HG03442 (cell line): ENCODE results near the gene BST2.

Experiments
- ATAC-seq: cut with Tn5 transposase; IDR thresholded peaks from one replicate; pipeline ENCODE4 v1.9.1; 2021; ENCODE audit warnings: mild to moderate bottlenecking, moderate library complexity; ENCODE audit not compliant: unreplicated experiment

Gene BST2

DNA sequence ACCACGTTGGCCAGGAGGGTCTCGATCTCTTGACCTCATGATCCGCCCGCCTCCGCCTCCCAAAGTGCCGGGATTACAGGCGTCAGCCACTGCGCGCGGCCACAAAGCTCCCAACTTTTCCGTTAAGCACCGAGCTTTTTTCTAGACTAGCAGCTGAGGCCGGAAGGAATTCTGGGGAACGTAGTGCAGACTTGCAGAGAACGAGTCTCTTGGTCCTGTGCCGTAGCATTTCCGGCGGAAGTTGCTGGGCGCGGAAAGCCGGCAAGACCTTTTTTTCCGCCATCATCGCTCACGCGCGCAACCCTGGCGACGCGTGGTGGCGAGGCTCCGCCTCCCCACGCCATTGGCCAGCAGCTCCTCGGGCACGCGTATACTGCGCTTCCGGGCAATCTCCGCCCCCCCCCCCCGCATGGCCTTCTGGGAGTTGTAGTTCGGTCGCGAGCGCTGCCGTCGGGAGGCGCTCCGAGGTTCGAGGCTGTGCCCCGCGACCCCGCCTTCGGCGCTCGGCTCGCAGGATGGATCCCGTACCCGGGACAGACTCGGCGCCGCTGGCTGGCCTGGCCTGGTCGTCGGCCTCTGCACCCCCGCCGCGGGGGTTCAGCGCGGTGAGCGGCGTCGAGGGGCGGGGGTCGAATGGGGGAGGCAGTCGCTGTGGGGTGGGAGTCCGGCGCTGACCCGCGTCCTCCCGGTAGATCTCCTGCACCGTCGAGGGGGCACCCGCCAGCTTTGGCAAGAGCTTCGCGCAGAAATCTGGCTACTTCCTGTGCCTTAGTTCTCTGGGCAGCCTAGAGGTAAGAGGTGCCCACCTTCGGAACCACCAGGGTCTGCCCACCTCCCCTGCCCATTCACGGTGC, 14.4 kb upstream of the BST2 start, which contains the start of gene MVB12A:
Gene MVB12A (plus strand): TSS at position 427 of the 854 bp plus-strand sequence. CDS start 89 bp downstream, at position 516.
- ATAC-seq: peak; percentile 86

DNA sequence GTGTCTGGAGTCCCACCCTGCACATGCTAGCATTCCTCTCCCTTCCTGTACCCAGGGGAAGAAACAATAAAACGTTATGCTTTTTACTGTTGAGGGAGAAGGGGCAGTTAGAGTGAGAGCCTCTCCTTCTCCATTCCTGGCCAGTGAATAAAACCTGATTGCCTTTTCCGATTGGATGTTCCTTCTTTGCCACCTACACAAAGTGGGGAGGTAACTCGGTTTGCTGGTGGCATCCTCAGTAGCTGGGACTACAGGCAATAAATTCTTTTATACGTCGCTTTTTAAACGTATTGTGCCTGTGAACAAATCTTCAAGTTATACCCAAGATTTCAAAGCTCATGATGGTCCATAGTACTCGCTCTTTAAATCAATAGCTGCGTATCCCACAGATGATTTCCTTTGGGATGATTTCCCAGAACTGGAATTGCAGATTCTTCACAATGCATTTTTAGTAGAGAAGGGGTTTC, 13.8 kb upstream of the BST2 start:
- no peak for ATAC-seq

GRCh38 chr19:17418710-17419109, 13.3 kb upstream of the BST2 start:
- no peak for ATAC-seq

- no peak for ATAC-seq
These were observed 9.7 kb upstream of the BST2 start for GRCh38 chr19:17415121-17415520.

DNA sequence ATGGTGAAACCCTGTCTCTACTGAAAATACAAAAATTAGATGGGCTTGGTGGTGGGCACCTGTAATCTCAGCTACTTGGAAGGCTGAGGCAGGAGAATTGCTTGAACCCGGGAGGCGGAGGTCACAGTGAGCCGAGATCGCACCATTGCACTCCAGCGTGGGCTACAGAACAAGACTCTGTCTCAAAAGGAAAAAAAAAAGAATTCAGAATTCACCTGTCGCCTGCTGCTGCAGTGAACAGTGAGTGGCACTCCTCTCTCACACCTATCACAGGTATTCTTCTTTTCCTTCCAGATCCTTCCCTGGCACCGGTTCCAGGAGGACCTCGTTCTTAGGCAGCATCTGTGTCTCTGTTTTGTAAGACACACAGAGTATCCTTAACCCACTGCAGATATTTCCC, 8.7 kb upstream of the BST2 start:
- no peak for ATAC-seq

DNA sequence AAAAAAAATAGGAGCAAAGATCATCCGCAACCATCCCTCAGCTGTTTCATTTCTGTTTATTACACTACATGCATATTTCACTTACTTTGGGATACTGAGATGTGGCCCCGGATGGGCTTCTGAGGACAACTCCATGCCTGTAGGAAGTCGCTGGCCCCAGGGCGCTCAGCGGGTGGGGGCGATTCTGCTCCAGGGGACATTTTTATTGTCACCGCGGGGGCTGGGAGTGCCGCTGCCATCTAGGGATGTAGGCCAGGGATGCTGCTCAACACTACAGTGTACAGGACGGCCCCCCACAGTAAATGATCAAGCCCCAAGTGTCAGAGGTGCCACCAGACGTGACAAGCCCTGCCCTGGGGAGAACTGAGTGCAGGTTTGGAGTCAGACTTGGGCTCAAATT, 6.4 kb upstream of the BST2 start:
- ATAC-seq: no peak

GRCh38 chr19:17409990-17410389, 4.6 kb upstream of the BST2 start:
- no peak for ATAC-seq

GRCh38 chr19:17406887-17407196, 1.4 kb upstream of the BST2 start:
- no peak for ATAC-seq

- ATAC-seq: peak; percentile 16
These were observed 836 bp upstream of the BST2 start for GRCh38 chr19:17406046-17406886.

- ATAC-seq: no peak
These were observed 695 bp downstream of the BST2 start for GRCh38 chr19:17404621-17405249.

DNA sequence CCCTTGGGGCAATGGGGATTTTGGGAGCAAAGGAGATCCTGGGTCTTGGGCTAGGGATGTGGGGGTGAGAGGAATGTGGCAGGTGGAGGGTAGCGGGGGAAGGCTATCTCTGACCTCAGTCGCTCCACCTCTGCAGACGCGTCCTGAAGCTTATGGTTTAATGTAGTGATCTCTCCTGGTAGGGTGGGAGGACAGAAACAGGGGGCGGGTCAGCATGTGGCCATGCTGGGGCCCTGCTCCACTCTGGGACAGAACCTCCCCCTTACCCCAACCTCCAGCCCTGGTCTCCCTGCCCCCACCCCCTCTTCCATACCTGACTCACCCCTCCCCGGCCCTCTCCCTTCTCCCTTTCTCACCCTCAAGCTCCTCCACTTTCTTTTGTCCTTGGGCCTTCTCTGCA, 1.4 kb downstream of the BST2 start:
- ATAC-seq: no peak

DNA sequence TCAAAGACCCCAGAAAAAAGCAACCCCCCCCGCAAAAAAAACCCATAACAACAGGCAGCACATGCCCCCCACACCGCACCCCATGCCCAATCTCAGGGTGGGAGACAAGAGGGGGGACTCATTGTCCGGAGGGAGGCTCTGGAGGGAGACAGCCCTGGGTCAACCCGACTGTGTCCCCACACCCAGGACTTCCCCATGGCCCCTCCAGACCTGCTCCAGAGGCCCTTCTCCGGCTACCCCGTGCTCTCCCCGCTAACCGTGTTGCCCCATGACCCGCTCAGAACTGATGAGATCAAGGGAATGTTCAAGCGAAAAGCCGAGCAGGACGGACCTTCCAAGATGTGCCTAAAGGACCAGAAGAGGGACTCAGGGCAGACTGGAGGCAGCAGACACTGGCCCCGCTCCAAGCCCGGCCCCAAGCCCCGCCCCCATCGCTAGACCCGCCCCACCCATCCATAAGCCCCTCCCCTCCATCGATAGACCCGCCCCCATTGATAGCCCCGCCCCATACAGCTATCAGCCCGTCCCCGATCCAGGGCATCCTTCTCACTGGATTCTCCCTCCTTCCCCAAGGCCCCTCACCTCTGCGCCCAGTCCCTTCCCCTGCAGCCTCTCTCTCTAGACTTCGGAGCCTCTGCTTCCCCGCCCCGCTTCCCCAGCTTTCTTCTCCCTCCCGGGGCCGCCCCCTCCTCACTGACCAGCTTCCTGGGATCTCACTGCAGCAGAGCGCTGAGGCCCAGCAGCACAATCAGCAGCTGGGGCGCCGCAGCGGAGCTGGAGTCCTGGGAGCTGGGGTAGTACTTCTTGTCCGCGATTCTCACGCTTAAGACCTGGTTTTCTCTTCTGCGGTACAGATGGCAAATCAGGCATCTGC, 2.2 kb downstream of the BST2 start:
- no peak for ATAC-seq

DNA sequence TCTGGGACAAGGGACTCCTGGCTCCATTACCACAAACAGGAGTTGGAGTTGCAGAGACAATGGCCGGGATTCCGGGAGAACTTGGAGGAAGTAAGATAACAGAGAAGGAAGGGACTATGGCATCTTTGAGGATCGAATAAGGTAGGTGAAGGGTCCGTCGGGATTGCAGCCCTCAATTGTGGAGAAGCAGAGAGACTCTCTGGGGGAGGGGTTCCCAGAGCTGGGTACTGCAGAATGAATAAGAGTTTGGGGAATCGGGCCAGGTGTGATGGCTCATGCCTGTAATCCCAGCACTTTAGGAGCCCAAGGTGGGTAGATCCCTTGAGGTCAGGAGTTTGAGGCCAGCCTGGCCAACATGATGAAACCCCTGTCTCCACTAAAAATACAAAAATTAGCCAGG, 3.8 kb downstream of the BST2 start:
- ATAC-seq: no peak

DNA sequence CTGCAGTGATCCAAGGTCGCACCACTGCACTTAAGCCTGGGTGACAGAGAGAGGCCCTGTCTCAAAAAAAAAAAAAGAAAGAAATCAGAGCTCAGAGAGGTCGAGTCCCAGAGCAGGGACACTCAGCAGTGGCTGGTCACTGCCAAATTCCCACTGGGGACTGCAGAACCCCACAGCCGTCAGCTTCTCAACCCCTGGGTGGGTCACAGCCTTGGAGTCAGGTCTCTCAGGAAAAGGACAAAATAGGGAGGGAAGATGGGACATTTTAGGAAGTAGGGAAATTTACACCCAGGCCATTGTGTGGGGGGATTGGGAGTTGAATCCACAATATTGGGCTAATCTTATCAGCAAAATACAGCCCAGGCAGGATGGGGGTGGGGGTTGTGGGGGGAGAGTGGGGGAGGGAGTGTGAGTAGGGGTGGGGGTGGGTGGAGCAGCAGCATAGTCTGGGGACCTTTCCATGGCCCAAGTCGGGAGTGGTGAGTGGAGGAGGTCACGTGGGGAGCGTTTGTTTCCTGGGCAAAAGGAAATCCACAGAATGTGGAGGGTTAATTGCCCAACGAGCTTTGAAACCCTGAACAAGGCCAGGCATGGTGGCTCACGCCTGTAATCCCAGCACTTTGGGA, 6.4 kb downstream of the BST2 start:
- ATAC-seq: no peak

- ATAC-seq: no peak
These were observed 10.5 kb downstream of the BST2 start for GRCh38 chr19:17394891-17395415.

DNA sequence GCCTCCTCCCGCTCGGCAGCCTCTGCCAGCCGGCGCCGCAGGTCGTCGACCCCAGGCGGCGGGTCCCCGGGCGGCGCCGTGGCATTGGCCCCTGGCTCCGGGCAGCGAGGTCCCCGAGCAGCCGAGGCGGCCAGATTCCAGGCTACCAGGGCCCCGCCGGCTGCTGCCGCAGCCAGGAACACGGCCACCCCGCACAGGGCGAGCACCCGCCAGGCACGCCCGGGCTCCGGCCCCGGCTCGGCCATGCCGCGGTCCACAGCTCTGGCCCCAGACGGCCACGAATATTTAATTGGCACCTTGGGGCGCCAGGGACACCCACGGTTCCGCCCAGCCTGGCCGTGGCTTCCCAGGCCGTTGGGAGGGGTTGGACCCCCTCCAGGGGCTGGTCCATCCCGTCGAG, 11.5 kb downstream of the BST2 start, which contains the start of gene CCDC194:
Gene CCDC194 (minus strand): TSS at position 283 of the 400 bp plus-strand sequence. CDS start 38 bp downstream, at position 245.
- no peak for ATAC-seq

DNA sequence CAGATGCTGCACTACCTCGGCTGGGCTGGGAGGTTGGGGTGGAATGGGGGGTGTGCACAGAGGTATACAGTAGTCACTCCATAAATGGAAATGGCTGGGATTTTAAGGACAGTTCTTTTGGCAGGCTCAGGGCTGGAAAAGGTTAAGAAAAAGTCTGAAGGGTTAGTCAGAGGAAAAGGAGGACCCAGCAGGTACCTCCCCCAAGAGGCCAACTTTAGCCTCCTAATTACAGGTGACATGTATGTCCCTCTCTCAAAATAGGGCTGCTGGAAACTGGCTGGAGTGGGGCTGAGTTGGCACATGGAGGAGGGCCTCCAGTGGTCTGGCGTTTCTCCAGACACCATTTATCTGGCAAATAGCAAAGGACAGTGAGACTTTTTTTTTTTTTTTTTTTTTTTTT, 12.4 kb downstream of the BST2 start:
- no peak for ATAC-seq

GRCh38 chr19:17391371-17392151, 13.9 kb downstream of the BST2 start:
- ATAC-seq: no peak
